CD4-positive, alpha-beta T cell treated with Interleukin-21 for 1 hour (primary cell): ENCODE data around the gene MDFI.

Experiments used
- DNase-seq: peaks from one replicate; pipeline ENCODE4 v3.0.0-alpha.2; 2020

The MDFI gene

GRCh38 chr6:41690541-41691330 is 52.5 kb downstream of the MDFI start:
- DNase-seq: no peak

- DNase-seq: no peak
Measured at GRCh38 chr6:41691426-41692079, 53.3 kb downstream of the MDFI start.

- no peak for DNase-seq
Measured at GRCh38 chr6:41692080-41692675, 53.9 kb downstream of the MDFI start.

- no peak for DNase-seq
Measured at GRCh38 chr6:41692730-41693129, 54.5 kb downstream of the MDFI start.

- no peak for DNase-seq
Measured at GRCh38 chr6:41693281-41694240, 55.3 kb downstream of the MDFI start.

GRCh38 chr6:41694815-41695526 is 56.7 kb downstream of the MDFI start:
- no peak for DNase-seq

- DNase-seq: no peak
Measured at GRCh38 chr6:41695825-41696224, 57.6 kb downstream of the MDFI start.

GRCh38 chr6:41696788-41697187 is 58.5 kb downstream of the MDFI start:
- DNase-seq: no peak

GRCh38 chr6:41697861-41698781 is 59.9 kb downstream of the MDFI start:
- no peak for DNase-seq

- DNase-seq: no peak
Measured at GRCh38 chr6:41699063-41699462, 60.8 kb downstream of the MDFI start.

- no peak for DNase-seq
Measured at GRCh38 chr6:41700463-41701347, 62.4 kb downstream of the MDFI start.

- no peak for DNase-seq
Measured at GRCh38 chr6:41702089-41702745, 63.9 kb downstream of the MDFI start.

- DNase-seq: no peak
Measured at GRCh38 chr6:41702771-41703494, 64.7 kb downstream of the MDFI start.
